ENCODE data around the gene MYO5A. TPM values are rescaled to one million over a fixed set of nuclear protein-coding genes. Genes with fewer than 3 reads are reported as not detected.

MYO5A gene
- total and polyA plus RNA-seq, 2 donors (not counting 1 experiment from before 2014, with no cell fraction given): 12.2 to 44.4 TPM

DNA sequence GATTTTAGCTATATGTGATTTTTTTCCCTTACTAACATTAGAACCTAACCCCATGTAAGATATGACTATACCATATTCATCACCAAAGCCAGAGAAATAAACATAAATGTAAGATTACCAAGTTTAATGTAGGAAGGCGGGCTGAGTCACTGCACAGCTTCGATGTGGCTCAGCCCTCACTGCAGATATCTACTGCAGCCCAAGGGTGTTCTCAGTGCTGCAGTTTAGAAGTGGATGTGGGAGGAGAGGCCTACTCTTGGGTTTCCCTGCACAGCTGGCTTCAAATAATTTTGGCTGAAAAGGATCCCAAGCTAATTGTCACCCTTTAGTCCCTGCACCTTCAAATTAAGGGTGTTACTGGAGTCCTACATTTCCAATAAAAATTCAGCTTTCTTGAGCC, 30.9 kb upstream of the MYO5A start:
- H3K4me2 ChIP-seq (replicated peaks; ENCODE audit: low read depth, low read length, poor library complexity, severe bottlenecking): no peak overlapping the region
- Mint-ChIP-seq H3K4me1 (peaks cover 46% of the 10 kb centered on the region), H3K27ac (no peak overlapping the region), H3K4me3 (no peak overlapping the region), H3K9me3 (ENCODE audit: insufficient read depth) (no peaks in the 10 kb centered on the region), H3K27me3 (no peaks in the 10 kb centered on the region)
- intact Hi-C loops (cut with micrococcal nuclease): no loop called here
- CTCF ChIA-PET: interaction anchor here (1.0 to 1.4 kb wide), 3 partner anchors 13 to 227 kb away, joined by 3 to 4 read pairs (median 4); no protein-coding TSS in a partner anchor
- H3K9ac ChIP-seq (ENCODE audit: low read length): no peak overlapping the region
- H4K20me1 ChIP-seq (ENCODE audit: control insufficient read depth, insufficient read depth, low read length, poor library complexity, severe bottlenecking): peaks cover 83% of the 10 kb centered on the region
- peaks cover 0 to 4% of the 10 kb centered on the region in 2 donors for H3K4me1 ChIP-seq (ENCODE audit: control insufficient read depth in 2 of 2, insufficient read depth in 2 of 2, low read length in 2 of 2)
- DNase-seq: no peak
- POLR2A ChIA-PET: interaction anchor here (0.6 kb wide), 1 partner anchor 329 kb away, joined by 4 read pairs; no protein-coding TSS in a partner anchor
- no peaks in the 10 kb centered on the region for H3K27me3 ChIP-seq (replicated peaks in 1 of 4; ENCODE audit: control extremely low read depth in 1 of 4, control insufficient read depth in 3 of 4, insufficient read depth in 4 of 4, low read length in 3 of 4)
- no CpG with 5 or more reads among the region's 2 CpGs for WGBS (ENCODE audit: insufficient coverage)
- H3K79me2 ChIP-seq (ENCODE audit: control insufficient read depth, insufficient read depth, low read length): peaks cover 81% of the 10 kb centered on the region
- no peak overlapping the region for H3K27ac ChIP-seq (ENCODE audit: low read length in 2 of 2)
- TF ChIP-seq, protein P1, sequence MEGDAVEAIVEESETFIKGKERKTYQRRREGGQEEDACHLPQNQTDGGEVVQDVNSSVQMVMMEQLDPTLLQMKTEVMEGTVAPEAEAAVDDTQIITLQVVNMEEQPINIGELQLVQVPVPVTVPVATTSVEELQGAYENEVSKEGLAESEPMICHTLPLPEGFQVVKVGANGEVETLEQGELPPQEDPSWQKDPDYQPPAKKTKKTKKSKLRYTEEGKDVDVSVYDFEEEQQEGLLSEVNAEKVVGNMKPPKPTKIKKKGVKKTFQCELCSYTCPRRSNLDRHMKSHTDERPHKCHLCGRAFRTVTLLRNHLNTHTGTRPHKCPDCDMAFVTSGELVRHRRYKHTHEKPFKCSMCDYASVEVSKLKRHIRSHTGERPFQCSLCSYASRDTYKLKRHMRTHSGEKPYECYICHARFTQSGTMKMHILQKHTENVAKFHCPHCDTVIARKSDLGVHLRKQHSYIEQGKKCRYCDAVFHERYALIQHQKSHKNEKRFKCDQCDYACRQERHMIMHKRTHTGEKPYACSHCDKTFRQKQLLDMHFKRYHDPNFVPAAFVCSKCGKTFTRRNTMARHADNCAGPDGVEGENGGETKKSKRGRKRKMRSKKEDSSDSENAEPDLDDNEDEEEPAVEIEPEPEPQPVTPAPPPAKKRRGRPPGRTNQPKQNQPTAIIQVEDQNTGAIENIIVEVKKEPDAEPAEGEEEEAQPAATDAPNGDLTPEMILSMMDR (IDR thresholded peaks at IDR 0.05): no peak
- no peak for TF ChIP-seq EZH2 (IDR thresholded peaks at IDR 0.05; ENCODE audit: borderline replicate concordance, insufficient read depth, low read depth, low read length, poor library complexity, severe bottlenecking)
- no peak overlapping the region for H3K4me3 ChIP-seq (ENCODE audit: control extremely low read depth in 1 of 5, extremely low read depth in 1 of 5, insufficient read depth in 1 of 5, low read depth in 2 of 5, low read length in 4 of 5)
- no peaks in the 10 kb centered on the region for H3K9me3 ChIP-seq (ENCODE audit: control extremely low read depth in 1 of 3, control insufficient read depth in 2 of 3, insufficient read depth in 1 of 3, low read length in 2 of 3)
- no peak for ATAC-seq (ENCODE audit: low read depth)
- H3K36me3 ChIP-seq (replicated peaks in 1 of 2; ENCODE audit: control extremely low read depth in 1 of 2, control insufficient read depth in 1 of 2, extremely low read depth in 1 of 2, insufficient read depth in 2 of 2, low read length in 1 of 2): peaks cover 15 to 34% of the 10 kb centered on the region in 2 experiments
- no peak overlapping the region for H2AFZ ChIP-seq (ENCODE audit: insufficient read depth, low read depth, low read length, poor library complexity, severe bottlenecking)

DNA sequence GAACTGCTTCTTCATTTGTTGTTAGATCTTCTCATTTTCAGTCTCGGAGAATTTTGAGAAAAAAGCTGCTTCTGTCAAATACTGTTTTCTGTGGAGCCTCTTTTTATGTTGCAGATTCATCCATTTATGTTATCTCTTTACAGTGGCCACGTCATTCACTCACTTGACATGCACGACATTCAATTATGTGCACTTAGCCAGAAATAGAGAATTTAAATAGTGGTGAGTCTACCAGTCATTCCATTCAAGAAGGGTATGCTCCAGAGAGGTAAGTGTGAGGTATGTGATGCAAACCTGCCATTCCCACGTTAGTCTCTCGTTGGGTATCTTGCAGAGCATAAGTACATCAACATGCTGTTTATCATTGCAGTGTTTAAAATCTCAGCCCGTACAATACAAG, 30.3 kb upstream of the MYO5A start:
- no peak overlapping the region for H3K4me3 ChIP-seq (ENCODE audit: control extremely low read depth in 1 of 5, extremely low read depth in 1 of 5, insufficient read depth in 1 of 5, low read depth in 2 of 5, low read length in 4 of 5)
- H3K27me3 ChIP-seq (replicated peaks in 1 of 4; ENCODE audit: control extremely low read depth in 1 of 4, control insufficient read depth in 3 of 4, insufficient read depth in 4 of 4, low read length in 3 of 4): no peaks in the 10 kb centered on the region
- H3K27me3 Mint-ChIP-seq: no peaks in the 10 kb centered on the region
- ATAC-seq (ENCODE audit: low read depth) (no peak), DNase-seq (no peak)
- H3K27ac Mint-ChIP-seq: no peak overlapping the region
- no peak overlapping the region for H3K27ac ChIP-seq (ENCODE audit: low read length in 2 of 2)
- peaks cover 77% of the 10 kb centered on the region for H3K79me2 ChIP-seq (ENCODE audit: control insufficient read depth, insufficient read depth, low read length)
- peak overlapping the region; percentile 29 for H3K4me3 Mint-ChIP-seq
- no peak overlapping the region for H3K4me2 ChIP-seq (replicated peaks; ENCODE audit: low read depth, low read length, poor library complexity, severe bottlenecking)
- H3K9me3 ChIP-seq (ENCODE audit: control extremely low read depth in 1 of 3, control insufficient read depth in 2 of 3, insufficient read depth in 1 of 3, low read length in 2 of 3): no peaks in the 10 kb centered on the region
- 76% methylated on average over 3 of the region's 6 CpGs for WGBS (ENCODE audit: insufficient coverage)
- intact Hi-C loops (cut with micrococcal nuclease): no loop called here
- peaks cover 42% of the 10 kb centered on the region for H3K4me1 Mint-ChIP-seq
- ChIA-PET CTCF (interaction anchor here (1.2 to 1.4 kb wide), 2 partner anchors 14 to 27 kb away, joined by 3 to 4 read pairs; no protein-coding TSS in a partner anchor), POLR2A (no interaction called here)
- H3K9me3 Mint-ChIP-seq (ENCODE audit: insufficient read depth): no peaks in the 10 kb centered on the region
- H3K36me3 ChIP-seq (replicated peaks in 1 of 2; ENCODE audit: control extremely low read depth in 1 of 2, control insufficient read depth in 1 of 2, extremely low read depth in 1 of 2, insufficient read depth in 2 of 2, low read length in 1 of 2): peaks cover 12 to 34% of the 10 kb centered on the region in 2 experiments
- TF ChIP-seq EZH2 (IDR thresholded peaks at IDR 0.05; ENCODE audit: borderline replicate concordance, insufficient read depth, low read depth, low read length, poor library complexity, severe bottlenecking): no peak
- TF ChIP-seq, protein P1 (IDR thresholded peaks at IDR 0.05): no peak
- H3K9ac ChIP-seq (ENCODE audit: low read length): no peak overlapping the region
- H3K4me1 ChIP-seq (ENCODE audit: control insufficient read depth in 2 of 2, insufficient read depth in 2 of 2, low read length in 2 of 2): peaks cover 0 to 3% of the 10 kb centered on the region in 2 donors
- no peak overlapping the region for H2AFZ ChIP-seq (ENCODE audit: insufficient read depth, low read depth, low read length, poor library complexity, severe bottlenecking)
- H4K20me1 ChIP-seq (ENCODE audit: control insufficient read depth, insufficient read depth, low read length, poor library complexity, severe bottlenecking): peaks cover 80% of the 10 kb centered on the region

Data from B cell (primary cell).